ENCODE measurements around the gene GDPD1. TPM values are rescaled to one million over a fixed set of nuclear protein-coding genes. Genes with fewer than 3 reads are reported as not detected.
"Not testable (repeated sequence)": the region's sequence is repeated elsewhere in the genome, so short reads cannot be mapped to it uniquely, and the experiment has no call there.

GDPD1 gene
- not detected in 2 replicates for total RNA-seq (2014; rRNA removed; shearing (Covaris generic); ENCODE audit: low replicate concordance)

DNA sequence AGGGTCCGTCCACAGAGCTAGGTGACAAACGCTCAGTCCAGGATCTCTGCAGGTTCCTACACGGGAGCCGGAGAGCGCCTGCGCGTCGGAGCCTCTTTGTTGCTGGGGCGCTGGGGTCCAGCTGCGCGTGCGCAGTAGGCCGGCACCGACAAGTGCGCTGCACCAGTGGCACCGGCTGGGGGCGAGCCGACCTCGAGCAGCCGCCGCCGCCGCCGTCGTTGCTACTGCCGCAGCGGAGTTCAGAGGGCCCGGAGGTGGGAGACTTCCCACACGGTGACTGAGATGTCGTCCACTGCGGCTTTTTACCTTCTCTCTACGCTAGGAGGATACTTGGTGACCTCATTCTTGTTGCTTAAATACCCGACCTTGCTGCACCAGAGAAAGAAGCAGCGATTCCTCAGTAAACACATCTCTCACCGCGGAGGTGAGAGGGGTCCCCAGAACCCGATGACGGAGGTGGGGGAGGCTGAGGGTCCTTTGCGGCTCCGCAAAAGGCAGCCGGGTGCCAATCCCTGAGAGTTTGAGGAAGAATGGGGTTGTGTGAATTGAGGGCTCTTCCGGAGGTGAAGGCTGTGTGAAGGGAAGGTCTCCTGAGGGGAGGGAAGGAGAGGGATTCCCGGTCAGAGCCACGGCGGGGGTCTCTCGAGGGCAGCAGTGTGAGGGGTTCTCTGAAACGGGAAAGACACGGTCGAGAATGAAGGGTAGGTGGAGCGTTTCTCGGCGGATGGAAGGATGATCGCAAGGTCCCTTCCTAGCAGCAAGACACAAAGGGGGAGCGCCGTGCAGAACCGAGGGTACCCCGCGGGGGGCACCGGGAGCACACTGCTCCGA is at the start of gene GDPD1:
GDPD1 (plus strand) TSS at position 184 of the 831 bp plus-strand sequence; CDS start at position 283, 99 bp downstream.
- H3K27me3 ChIP-seq = no peaks in the 10 kb centered on the region; the same call in 1 of the 2 replicates

DNA sequence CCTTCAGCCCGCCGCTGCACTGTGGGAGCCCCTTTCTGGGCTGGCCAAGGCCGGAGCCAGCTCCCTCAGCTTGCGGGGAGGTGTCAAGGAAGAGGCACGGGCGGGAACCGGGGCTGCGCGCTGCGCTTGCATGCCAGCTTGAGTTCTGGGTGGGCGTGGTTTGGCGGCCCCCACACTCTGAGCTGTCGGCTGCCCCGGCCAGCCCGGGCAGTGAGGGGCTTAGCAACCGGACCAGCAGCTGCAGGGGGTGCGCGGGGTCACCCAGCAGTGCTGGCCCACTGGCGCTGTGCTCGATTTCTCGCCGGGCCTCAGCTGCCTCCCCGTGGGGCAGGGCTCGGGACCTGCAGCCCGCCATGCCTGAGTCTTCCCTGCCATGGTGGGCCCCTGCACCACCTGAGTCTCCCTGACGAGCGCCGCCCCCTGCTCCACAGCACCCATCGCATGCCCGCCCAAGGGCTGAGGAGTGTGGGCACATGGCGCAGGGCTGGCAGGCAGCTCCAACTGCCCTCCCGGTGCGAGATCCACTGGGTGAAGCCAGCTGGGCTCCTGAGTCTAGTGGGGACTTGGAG is 47.8 kb upstream of the GDPD1 start:
- H3K27me3 ChIP-seq = no peaks in the 10 kb centered on the region
- no peak overlapping the region for H3K4me3 ChIP-seq
- no peaks in the 10 kb centered on the region for H3K9me3 ChIP-seq
- no peak for DNase-seq
- H3K36me3 ChIP-seq = peaks cover 69% of the 10 kb centered on the region

More for the DNA sequence above, at the start of gene GDPD1:
- Histone ChIP-seq H3K4me3 (peak within 1 kb of the TSS; percentile 61), H3K9me3 (no peaks in the 10 kb centered on the region), H3K36me3 (peaks cover under 1% of the 10 kb centered on the region; the same call in 1 of the 2 replicates)
- peak; percentile 93 for DNase-seq

DNA sequence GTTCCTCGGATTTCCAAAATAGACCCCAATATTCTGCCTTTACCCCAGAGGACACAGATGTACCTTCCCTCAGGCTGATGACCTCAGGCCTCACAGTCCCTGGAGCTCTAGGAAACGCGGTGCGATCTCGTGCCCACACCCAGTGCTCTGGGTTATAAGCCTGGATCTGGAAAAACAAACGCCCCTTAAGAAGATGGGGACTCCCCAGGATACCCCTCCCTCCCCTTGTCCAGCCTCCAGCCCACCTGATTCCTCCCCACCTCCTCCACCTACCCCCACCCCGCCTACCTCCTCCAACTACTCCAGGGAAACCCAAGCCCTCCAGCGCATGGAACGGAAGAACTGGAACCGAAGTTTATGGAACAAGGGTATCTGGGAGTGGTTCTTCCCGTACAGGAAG is 45.6 kb upstream of the GDPD1 start:
- H3K27me3 ChIP-seq = no peaks in the 10 kb centered on the region
- no peaks in the 10 kb centered on the region for H3K9me3 ChIP-seq
- DNase-seq = no peak
- no peak overlapping the region for H3K4me3 ChIP-seq
- H3K36me3 ChIP-seq = peaks cover 63% of the 10 kb centered on the region

DNA sequence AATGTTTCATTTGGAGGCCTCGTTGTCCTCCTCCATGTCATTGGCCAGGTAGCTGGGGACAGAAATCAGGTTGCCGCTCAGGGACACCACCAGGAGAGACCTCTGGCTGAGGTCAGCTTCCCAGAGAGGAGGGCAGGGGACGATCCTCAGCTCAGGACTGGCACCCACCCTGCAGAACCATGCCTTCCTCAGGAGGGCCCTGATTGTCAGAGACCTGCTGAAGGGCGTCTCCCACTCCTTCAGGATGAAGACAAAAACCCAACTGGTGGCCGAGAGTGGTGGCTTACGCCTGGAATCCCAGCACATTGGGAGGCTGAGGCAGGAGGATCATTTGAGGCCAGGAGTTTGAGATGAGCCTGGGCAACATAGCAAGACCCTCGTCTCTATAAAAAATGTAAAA is 45.2 kb upstream of the GDPD1 start:
- Histone ChIP-seq H3K4me3 (no peak overlapping the region), H3K36me3 (peaks cover 59% of the 10 kb centered on the region), H3K9me3 (no peaks in the 10 kb centered on the region), H3K27me3 (no peaks in the 10 kb centered on the region)
- DNase-seq = no peak

DNA sequence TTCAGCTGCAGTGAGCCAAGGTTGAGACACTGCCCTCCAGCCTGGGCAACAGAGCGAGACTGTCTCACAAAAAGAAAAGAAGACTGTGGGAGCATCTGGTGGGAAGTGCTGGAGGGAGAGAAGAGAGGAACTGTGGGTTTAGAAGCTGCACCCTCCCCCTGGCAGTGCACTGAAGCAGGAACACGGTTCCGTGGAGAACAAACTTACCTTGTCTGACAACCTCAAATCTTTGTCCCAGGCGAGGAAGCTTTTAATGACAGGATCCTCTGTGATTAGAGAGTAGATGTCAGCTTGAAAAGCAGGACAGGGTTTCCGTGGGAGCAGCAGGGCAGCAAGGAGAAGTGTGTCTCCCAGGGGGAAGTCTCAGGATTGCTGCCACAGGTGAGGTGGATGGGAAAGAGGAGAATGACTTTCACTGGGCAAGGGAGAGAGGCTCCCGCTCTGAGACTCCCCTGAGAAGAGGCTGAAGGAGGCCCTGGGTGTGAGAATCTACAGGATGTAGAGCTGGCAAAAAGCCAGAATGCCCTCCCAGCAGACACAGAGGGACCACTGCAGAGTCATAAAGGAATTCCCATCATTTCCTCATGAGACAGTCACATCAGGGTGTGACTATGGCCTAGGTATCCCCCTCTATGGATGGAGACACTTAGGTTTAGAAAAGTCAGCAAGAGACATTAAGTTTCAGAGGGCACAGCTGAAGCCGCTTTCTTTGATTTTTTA is 41.9 kb upstream of the GDPD1 start:
- no peak for DNase-seq
- no peaks in the 10 kb centered on the region for H3K9me3 ChIP-seq
- no peaks in the 10 kb centered on the region for H3K27me3 ChIP-seq
- peaks cover 31% of the 10 kb centered on the region for H3K36me3 ChIP-seq
- H3K4me3 ChIP-seq = no peak overlapping the region

DNA sequence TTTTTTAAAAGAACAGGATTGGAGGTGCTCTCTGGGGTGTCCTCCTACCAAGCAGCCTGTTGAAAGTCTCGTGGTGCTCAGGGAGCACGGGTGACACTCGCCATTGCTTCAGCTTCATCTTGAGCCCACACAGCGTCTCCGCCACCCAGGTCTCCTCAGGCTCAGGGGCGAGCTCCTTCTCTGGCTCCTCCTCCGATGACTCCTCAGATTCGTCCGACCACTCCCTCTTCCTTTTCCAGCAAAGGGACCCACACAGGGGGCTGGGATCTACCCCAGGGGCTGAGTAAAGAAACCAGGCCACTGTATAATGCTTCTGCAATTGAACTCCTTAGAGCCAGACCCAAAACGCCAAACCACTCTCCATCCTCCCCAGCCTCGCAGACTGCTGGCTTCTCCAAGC is 40.7 kb upstream of the GDPD1 start:
- H3K36me3 ChIP-seq = peaks cover 19% of the 10 kb centered on the region
- not testable (repeated sequence) for DNase-seq, H3K27me3 ChIP-seq, H3K9me3 ChIP-seq, H3K4me3 ChIP-seq

DNA sequence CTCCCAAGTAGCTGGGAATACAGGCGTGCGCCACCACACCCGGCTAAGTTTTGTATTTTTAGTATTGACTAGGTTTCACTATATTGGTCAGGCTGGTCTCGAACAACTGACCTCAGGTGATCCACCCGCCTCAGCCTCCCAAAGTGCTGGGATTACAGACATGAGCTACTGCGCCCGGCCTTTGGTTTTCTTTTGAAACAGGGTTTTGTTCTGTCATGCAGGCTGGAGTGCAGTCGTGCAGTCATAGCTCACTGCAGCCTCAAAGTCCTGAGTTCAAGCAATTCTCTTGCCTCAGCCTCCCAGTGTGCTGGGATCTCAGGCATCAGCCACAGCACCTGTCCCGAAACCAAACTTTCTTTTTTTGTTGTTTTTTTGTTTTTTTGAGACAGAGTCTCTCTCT is 39.7 kb upstream of the GDPD1 start:
- H3K36me3 ChIP-seq = peaks cover 22% of the 10 kb centered on the region
- H3K4me3 ChIP-seq = no peak overlapping the region
- no peaks in the 10 kb centered on the region for H3K27me3 ChIP-seq
- no peaks in the 10 kb centered on the region for H3K9me3 ChIP-seq
- DNase-seq = no peak

DNA sequence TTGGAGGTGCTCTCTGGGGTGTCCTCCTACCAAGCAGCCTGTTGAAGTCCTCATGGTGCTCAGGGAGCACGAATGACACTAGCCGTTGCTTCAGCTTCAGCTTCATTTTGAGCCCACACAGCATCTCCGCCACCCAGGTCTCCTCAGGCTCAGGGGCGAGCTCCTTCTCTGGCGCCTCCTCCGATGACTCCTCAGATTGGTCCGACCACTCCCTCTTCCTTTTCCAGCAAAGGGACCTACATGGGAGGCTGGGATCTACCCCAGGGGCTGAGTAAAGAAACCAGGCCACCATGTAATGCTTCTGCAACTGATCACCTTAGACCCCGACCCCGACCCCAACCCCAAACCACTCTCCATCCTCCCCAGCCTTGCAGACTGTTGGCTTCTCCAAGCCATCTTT is 38.8 kb upstream of the GDPD1 start:
- no peaks in the 10 kb centered on the region for H3K9me3 ChIP-seq
- no peak overlapping the region for H3K4me3 ChIP-seq
- H3K36me3 ChIP-seq = peaks cover 26% of the 10 kb centered on the region
- no peaks in the 10 kb centered on the region for H3K27me3 ChIP-seq
- no peak for DNase-seq

DNA sequence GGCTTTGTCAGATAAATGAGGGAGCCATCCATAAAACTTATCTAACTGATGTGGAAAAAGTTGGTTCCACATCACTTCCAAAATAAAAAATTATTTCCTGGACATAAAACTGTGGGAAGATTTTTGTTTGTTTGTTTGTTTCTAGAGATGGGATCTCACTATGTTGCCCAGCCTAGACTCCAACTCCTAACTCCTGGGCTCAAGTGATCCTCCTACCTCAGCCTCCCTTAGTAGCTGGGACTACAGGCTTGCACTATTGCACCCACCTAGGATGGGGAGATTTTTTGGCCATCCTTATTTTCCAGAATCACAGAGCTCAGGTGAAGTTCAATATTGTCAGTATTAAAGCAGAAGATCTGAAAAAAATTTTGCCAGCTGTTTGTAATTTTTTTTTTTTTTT is 34.3 kb upstream of the GDPD1 start:
- Histone ChIP-seq H3K36me3 (peaks cover 39% of the 10 kb centered on the region), H3K27me3 (no peaks in the 10 kb centered on the region), H3K9me3 (no peaks in the 10 kb centered on the region), H3K4me3 (no peak overlapping the region)
- DNase-seq = no peak

DNA sequence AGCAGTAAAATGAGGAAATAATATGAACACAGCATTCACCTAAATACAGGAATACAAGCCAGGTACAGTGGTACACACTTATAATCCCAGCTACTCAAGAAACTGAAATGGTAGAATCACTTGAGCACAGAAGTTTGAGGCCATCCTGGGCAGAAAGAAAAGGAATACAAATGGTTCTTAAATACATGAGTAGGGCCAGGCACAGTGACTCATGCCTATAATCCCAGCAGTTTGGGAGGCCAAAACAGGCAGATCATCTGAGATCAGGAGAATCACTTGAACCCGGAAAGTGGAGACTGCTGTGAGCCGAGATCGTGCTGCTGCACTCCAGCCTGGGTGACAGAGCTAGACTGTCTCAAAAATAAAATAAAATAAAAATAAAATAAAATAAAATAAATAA is 33.5 kb upstream of the GDPD1 start:
- H3K9me3 ChIP-seq = no peaks in the 10 kb centered on the region
- H3K27me3 ChIP-seq = no peaks in the 10 kb centered on the region

DNA sequence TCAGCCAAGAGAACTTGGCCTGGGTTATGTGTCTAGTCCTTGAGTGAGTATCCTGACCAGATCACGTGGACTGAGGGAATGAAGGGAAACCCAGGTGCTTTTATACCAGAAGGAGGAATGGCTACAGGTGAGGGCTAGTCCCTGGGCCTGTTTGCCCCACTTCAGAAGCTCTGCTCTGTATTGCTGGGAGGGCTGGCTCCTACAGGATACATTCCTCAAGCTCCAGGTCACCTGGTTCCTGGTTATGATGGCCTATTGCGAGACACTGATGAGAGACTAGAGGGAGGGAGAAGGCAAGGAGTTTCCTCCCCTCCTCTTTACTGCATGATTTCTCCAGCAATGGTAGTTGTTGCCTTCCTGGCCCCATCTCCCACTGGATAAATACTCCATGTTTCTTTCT is 29.5 kb upstream of the GDPD1 start:
- no peak for DNase-seq
- Histone ChIP-seq H3K4me3 (no peak overlapping the region), H3K9me3 (no peaks in the 10 kb centered on the region), H3K27me3 (no peaks in the 10 kb centered on the region), H3K36me3 (peaks cover 70% of the 10 kb centered on the region)

More for the DNA sequence above, 33.5 kb upstream of the GDPD1 start:
- Histone ChIP-seq H3K4me3 (no peak overlapping the region), H3K36me3 (peaks cover 46% of the 10 kb centered on the region)
- DNase-seq = no peak

DNA sequence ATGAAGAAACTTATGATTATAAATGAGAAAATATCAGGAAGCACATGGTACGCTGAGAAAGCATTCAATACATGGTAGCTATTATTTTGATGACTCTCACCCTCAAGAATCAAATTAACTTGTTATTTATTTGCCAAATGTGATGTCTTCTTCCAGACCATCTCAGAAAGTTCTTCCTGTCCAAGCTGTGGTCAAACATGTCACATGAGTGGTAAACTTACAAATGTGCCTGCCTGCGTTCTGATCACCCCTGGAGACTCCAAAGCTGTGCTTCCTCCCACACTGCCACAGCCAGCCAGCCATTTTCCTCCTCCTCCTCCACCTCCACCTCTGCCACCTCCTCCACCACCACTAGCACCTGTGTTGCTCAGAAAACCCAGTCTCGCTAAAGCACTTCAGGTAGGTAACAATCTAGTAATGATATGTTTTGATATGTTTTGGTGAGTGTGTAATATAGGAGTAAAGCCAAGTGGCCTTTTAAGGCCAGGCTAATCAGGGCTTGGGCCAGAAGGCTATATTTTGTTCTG is 26.9 kb upstream of the GDPD1 start:
- DNase-seq = no peak
- no peaks in the 10 kb centered on the region for H3K9me3 ChIP-seq
- no peak overlapping the region for H3K4me3 ChIP-seq
- peaks cover 77% of the 10 kb centered on the region for H3K36me3 ChIP-seq
- H3K27me3 ChIP-seq = no peaks in the 10 kb centered on the region

DNA sequence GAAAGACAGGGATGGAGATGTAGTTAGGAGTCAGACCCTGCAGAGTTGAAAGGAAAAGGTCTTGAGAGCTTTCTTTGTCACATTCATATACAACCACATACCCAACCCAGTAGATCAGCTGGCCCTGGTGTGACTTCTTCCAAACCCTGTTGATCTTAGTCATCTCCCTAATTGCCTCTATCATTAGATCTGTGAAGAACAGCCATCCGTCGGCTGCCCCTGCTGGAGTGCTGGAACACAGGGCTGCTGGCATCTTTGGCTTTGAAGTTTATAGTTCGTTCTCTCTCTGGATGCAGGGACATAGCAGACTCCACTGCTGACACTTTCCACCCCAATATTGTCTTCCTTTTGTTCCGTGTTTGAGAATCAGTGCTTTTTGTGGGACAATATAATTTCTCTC is 20.9 kb upstream of the GDPD1 start:
- Histone ChIP-seq H3K27me3 (no peaks in the 10 kb centered on the region), H3K9me3 (no peaks in the 10 kb centered on the region), H3K4me3 (no peak overlapping the region), H3K36me3 (peaks cover 74% of the 10 kb centered on the region)
- no peak for DNase-seq

DNA sequence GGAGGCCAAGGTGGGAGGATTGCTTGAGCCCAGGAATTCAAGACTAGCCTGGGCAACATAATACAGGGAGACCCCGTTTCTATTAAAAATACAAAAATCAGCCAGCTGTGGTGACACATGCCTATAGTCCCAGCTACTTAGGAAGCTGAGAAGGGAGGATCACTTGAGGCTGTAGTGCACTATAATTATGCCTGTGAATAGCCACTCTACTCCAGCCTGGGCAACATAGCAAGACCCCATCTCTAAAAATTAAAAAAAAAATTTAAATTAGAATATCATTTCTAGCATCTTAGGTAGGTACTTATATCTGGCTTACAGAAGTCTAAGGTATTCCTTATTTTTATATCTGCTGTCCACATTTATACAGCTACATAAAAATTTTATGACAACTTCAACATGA is 18.0 kb upstream of the GDPD1 start:
- DNase-seq = no peak
- Histone ChIP-seq H3K9me3 (no peaks in the 10 kb centered on the region), H3K4me3 (no peak overlapping the region), H3K27me3 (no peaks in the 10 kb centered on the region), H3K36me3 (peaks cover 49% of the 10 kb centered on the region)

DNA sequence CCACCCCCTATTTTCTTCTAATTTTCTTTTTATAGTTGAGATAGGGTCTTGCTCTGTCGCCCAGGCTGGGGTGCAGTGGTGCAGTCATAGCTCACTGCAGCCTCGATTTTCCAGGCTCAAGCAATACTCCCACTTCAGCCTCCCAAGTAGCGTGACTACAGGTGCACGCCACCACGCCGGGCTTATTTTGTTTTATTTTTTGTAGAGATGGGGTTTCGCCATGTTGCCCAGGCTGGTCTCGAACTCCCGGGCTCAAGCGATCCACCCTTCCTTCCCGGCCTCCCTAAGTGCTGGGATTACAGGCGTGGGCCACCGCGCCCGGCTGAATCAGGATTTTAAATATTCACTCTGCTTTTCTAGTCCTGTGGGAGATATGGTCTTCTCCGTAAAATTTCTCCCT is 941 bp upstream of the GDPD1 start:
- H3K4me3 ChIP-seq = no peak overlapping the region
- no peaks in the 10 kb centered on the region; the same call in 1 of the 2 replicates for H3K27me3 ChIP-seq
- peaks cover 10% of the 10 kb centered on the region; the same call in 1 of the 2 replicates for H3K36me3 ChIP-seq

DNA sequence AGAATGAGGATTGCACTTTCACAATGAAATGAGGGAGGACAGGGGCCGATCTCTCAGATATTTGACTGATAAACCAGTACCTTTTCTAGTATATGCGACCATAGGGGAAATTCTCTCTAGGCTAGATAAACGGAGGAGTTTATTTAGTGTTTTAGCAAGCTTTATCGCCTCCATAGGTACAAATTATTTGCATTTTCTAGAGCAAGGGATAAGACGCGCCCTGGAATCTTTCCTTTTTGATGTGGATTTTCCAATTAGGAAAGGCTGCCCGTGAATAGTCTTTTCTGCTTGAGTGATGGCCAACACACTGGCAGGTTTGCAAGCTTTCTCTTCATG is 351 bp upstream of the GDPD1 start:
- no peaks in the 10 kb centered on the region for H3K9me3 ChIP-seq
- H3K27me3 ChIP-seq = no peaks in the 10 kb centered on the region; the same call in 1 of the 2 replicates
- H3K36me3 ChIP-seq = peaks cover 4% of the 10 kb centered on the region; the same call in 1 of the 2 replicates
- peak overlapping the region; percentile 61 for H3K4me3 ChIP-seq
- DNase-seq = no peak

More for the DNA sequence above, 941 bp upstream of the GDPD1 start:
- no peaks in the 10 kb centered on the region for H3K9me3 ChIP-seq
- no peak for DNase-seq
